ENCODE measurements around the gene RNF212B.

- TF ChIP-seq EZH2 (IDR thresholded peaks at IDR 0.05; ENCODE audit: insufficient read depth, poor library complexity, severe bottlenecking) (no peak), EZH2phosphoT487 (IDR thresholded peaks at IDR 0.05; ENCODE audit: insufficient read depth, low read depth) (no peak)
Observed at GRCh38 chr14:23252420-23253333, 14.9 kb downstream of the RNF212B start.
